GM21447 (cell line): ENCODE measurements around the gene PIERCE2.
"Not testable (repeated sequence)": the region's sequence is repeated elsewhere in the genome, so short reads cannot be mapped to it uniquely, and the experiment has no call there.

Source experiments
- ATAC-seq: cut with Tn5 transposase; IDR thresholded peaks from one replicate; pipeline ENCODE4 v1.9.1; 2021; ENCODE audit not compliant: unreplicated experiment

PIERCE2 gene

GRCh38 chr15:55422089-55422488 lies 13.8 kb downstream of the PIERCE2 start:
- ATAC-seq: no peak

GRCh38 chr15:55434989-55435825 lies 26.9 kb downstream of the PIERCE2 start:
- no peak for ATAC-seq

GRCh38 chr15:55443141-55443540 lies 34.8 kb downstream of the PIERCE2 start:
- ATAC-seq: not testable (repeated sequence)

GRCh38 chr15:55445936-55446335 lies 37.6 kb downstream of the PIERCE2 start:
- not testable (repeated sequence) for ATAC-seq

GRCh38 chr15:55446379-55447029 lies 38.2 kb downstream of the PIERCE2 start:
- not testable (repeated sequence) for ATAC-seq

GRCh38 chr15:55447030-55447394 lies 38.7 kb downstream of the PIERCE2 start:
- ATAC-seq: not testable (repeated sequence)

GRCh38 chr15:55457401-55458022 lies 49.2 kb downstream of the PIERCE2 start:
- ATAC-seq: no peak

- ATAC-seq: no peak
Observed at GRCh38 chr15:55461447-55461846, 53.2 kb downstream of the PIERCE2 start.

- no peak for ATAC-seq
Observed at GRCh38 chr15:55468321-55468720, 60.0 kb downstream of the PIERCE2 start.
